Measurements from ENCODE around the gene TNFSF8. TPM values are rescaled to one million over a fixed set of nuclear protein-coding genes. Genes with fewer than 3 reads are reported as not detected.

Gene TNFSF8
- total and polyA plus RNA-seq, 2 donors (not counting 3 experiments of a cell fraction or from before 2014, with no cell fraction given) = not detected

GRCh38 chr9:114960276-114960675 is 29.9 kb upstream of the TNFSF8 start:
- H2AFZ ChIP-seq (ENCODE audit: low read depth, low read length) = no peak overlapping the region
- intact Hi-C loops (cut with micrococcal nuclease) = no loop called here
- H3K9ac ChIP-seq (replicated peaks; ENCODE audit: extremely low read depth, insufficient read depth, low read length) = no peak overlapping the region
- no peak for TF ChIP-seq FOS (IDR thresholded peaks at IDR 0.05; ENCODE audit: borderline replicate concordance, insufficient read depth, low read length)
- no peaks in the 10 kb centered on the region for H3K4me1 ChIP-seq (ENCODE audit: control insufficient read depth, extremely low read depth, insufficient read depth, low read length)
- H4K20me1 ChIP-seq (replicated peaks; ENCODE audit: control insufficient read depth, extremely low read depth, insufficient read depth, low read length) = no peaks in the 10 kb centered on the region
- no peaks in the 10 kb centered on the region for H3K9me3 ChIP-seq (replicated peaks; ENCODE audit: control insufficient read depth, insufficient read depth, low read length)
- H3K36me3 ChIP-seq (ENCODE audit: control insufficient read depth in 2 of 2, extremely low read depth in 1 of 2, insufficient read depth in 2 of 2, low read length in 2 of 2) = no peaks in the 10 kb centered on the region
- FAIRE-seq (no peak), DNase-seq (ENCODE audit: low read depth, low spot score) (no peak)
- H3K27me3 ChIP-seq (ENCODE audit: control insufficient read depth in 2 of 2, insufficient read depth in 2 of 2, low read length in 2 of 2) = no peaks in the 10 kb centered on the region
- ChIA-PET POLR2A (no interaction called here), CTCF (interaction anchor here (1.0 to 1.4 kb wide), 2 partner anchors 10 to 11 kb away, joined by 3 read pairs; no protein-coding TSS in a partner anchor)
- no peaks in the 10 kb centered on the region for H3K79me2 ChIP-seq (ENCODE audit: control insufficient read depth, insufficient read depth, low read length)
- H3K4me2 ChIP-seq (ENCODE audit: insufficient read depth, low read length) = no peak overlapping the region
- no peak overlapping the region for H3K4me3 ChIP-seq (replicated peaks in 1 of 3; ENCODE audit: insufficient read depth in 1 of 3, low read depth in 1 of 3, low read length in 3 of 3)
- H3K27ac ChIP-seq (ENCODE audit: insufficient read depth, low read depth, low read length) = no peak overlapping the region
- BruUV-seq (replicated peaks) = no TSS peak
- dilution Hi-C loops (cut with MboI; ENCODE audit: extremely low pct_ligation_motif_present, low sequenced_read_pairs) = no loop called here
- no peaks in the 10 kb centered on the region for H3K9me1 ChIP-seq (replicated peaks; ENCODE audit: control insufficient read depth, extremely low read depth, insufficient read depth, low read length)

- Histone ChIP-seq H3K4me1 (ENCODE audit: control insufficient read depth, extremely low read depth, insufficient read depth, low read length) (no peaks in the 10 kb centered on the region), H3K4me3 (replicated peaks in 1 of 3; ENCODE audit: insufficient read depth in 1 of 3, low read depth in 1 of 3, low read length in 3 of 3) (no peak overlapping the region), H3K27ac (ENCODE audit: insufficient read depth, low read depth, low read length) (no peak overlapping the region), H3K4me2 (ENCODE audit: insufficient read depth, low read length) (no peak overlapping the region), H3K36me3 (ENCODE audit: control insufficient read depth in 2 of 2, extremely low read depth in 1 of 2, insufficient read depth in 2 of 2, low read length in 2 of 2) (no peaks in the 10 kb centered on the region), H4K20me1 (replicated peaks; ENCODE audit: control insufficient read depth, extremely low read depth, insufficient read depth, low read length) (no peaks in the 10 kb centered on the region), H3K27me3 (ENCODE audit: control insufficient read depth in 2 of 2, insufficient read depth in 2 of 2, low read length in 2 of 2) (no peaks in the 10 kb centered on the region), H3K9me3 (replicated peaks; ENCODE audit: control insufficient read depth, insufficient read depth, low read length) (no peaks in the 10 kb centered on the region), H3K9ac (replicated peaks; ENCODE audit: extremely low read depth, insufficient read depth, low read length) (no peak overlapping the region), H3K79me2 (ENCODE audit: control insufficient read depth, insufficient read depth, low read length) (no peaks in the 10 kb centered on the region), H3K9me1 (replicated peaks; ENCODE audit: control insufficient read depth, extremely low read depth, insufficient read depth, low read length) (no peaks in the 10 kb centered on the region), H2AFZ (ENCODE audit: low read depth, low read length) (no peak overlapping the region)
- ChIA-PET CTCF (no interaction called here), POLR2A (no interaction called here)
- DNase-seq (ENCODE audit: low read depth, low spot score) (no peak), FAIRE-seq (no peak)
- dilution Hi-C loops (cut with MboI; ENCODE audit: extremely low pct_ligation_motif_present, low sequenced_read_pairs) = no loop called here
- no TSS peak for BruUV-seq (replicated peaks)
- TF ChIP-seq GATA2 (IDR thresholded peaks at IDR 0.05; ENCODE audit: insufficient read depth, insufficient read length, low read depth, low read length) (no peak), MYC (IDR thresholded peaks at IDR 0.05; ENCODE audit: low read depth, low read length) (no peak), FOS (IDR thresholded peaks at IDR 0.05; ENCODE audit: borderline replicate concordance, insufficient read depth, low read length) (no peak)
- intact Hi-C loops (cut with micrococcal nuclease) = no loop called here
Measured at GRCh38 chr9:114958844-114959235, 28.4 kb upstream of the TNFSF8 start.
